CD4-positive, alpha-beta T cell treated with Interleukin-4 for 4 hours (primary cell): Measurements from ENCODE around the gene CRISP2.

Experiments
- DNase-seq: peaks from one replicate; pipeline ENCODE4 v3.0.0-alpha.2; 2020

CRISP2 gene

GRCh38 chr6:49653942-49654341 lies 59.4 kb downstream of the CRISP2 start:
- no peak for DNase-seq

DNA sequence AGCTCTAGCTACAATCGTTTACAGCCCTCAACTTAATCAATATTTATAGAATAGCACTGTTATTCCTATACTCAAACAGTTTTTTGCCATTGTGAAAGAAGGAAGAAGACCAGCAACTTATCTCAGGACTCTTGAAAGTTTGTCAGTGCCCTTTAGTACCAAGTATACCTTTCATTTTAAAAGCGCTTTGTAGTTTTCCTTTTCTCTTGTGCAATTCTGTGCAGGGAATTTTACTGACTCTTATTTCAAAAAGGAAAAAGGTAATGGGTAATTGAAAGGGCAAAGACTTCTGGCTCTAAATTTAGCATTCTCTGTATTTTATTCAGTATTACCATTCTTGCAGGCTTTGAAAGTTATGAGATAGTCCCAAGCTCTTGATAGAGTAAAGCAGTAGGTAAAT lies 59.9 kb downstream of the CRISP2 start:
- DNase-seq, result no peak

GRCh38 chr6:49651239-49651638 lies 62.1 kb downstream of the CRISP2 start:
- DNase-seq, result no peak

DNA sequence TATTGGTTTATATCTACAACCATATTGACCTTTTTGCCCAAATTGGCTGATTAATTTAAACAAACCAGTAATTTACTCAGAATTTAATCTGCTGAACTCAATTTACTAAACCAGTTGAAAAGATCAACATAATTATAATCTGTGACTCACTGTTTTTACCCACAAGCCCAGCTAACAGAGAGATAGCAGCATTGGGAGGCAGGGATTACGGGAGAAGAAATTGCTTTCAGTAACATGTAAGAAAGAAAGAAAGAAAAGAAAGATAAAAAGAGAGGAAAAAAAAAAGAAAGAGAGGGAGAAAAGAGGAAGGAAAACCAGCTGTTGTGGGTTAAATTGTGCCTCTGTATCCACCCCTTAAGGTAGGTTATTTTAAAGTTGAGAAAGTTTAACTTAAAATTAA lies 63.4 kb downstream of the CRISP2 start:
- no peak for DNase-seq

GRCh38 chr6:49648036-49648435 lies 65.3 kb downstream of the CRISP2 start:
- no peak for DNase-seq

- DNase-seq, result no peak
These were observed 65.9 kb downstream of the CRISP2 start for GRCh38 chr6:49647476-49647875.

GRCh38 chr6:49646942-49647341 lies 66.4 kb downstream of the CRISP2 start:
- DNase-seq, result no peak

DNA sequence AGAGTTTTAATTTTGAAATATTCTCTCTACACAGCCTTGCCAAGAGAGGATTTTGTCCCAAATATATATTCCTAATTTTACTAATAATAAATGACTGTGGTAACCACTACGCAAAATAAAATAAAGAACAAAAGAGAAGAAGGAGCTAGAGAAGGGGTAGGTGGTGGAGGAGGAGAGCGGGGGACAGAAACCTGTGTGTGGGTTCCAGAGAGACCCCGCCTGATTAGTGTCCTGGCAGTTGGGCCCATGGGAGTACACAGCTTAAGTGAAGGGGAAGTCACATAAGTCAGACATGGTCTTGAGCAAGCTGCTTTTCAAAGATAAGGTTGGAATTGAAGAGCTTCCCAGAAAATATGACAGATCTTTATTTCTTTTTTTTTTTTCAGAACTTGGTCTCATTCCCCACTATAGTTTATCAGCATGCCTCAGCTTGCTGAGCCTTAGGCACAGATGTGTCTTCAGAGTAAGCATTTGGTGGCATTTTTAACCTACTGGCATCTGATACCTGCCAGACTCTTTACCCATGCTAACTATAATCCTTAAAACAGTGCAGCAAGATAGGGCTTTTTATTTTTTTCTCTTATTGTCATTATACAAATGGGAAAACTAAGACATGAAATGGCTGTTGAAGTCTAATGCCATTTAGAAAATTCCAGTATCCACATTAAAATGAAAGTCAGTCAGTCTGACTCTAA lies 67.1 kb downstream of the CRISP2 start:
- DNase-seq, result no peak

DNA sequence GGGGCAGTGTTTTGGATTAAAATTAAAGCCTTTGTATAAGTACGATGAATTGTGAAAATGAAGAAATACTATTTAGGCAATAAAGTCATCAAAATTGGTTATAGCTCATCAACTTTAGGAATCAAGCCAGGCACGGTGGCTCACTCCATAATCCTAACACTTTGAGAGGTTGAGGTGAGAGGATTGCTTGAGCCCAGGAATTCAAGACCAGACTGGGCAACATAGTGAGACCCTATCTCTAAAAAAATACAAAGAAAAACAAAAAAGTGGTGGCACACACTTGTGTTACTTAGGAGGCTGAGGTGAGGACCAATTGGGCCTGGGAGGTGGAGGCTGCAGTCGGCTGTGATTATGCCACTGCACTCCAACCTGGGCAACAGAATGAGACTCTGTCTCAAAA lies 68.2 kb downstream of the CRISP2 start:
- no peak for DNase-seq
